ENCODE results near the gene CACNA2D4. TPM values are rescaled to one million over a fixed set of nuclear protein-coding genes. Genes with fewer than 3 reads are reported as not detected.

CACNA2D4 gene
- total and polyA plus RNA-seq, 8 donors: 0.60 to 3.1 (median 2.0) TPM

- Histone ChIP-seq H3K4me1 (no peaks in the 10 kb centered on the region), H3K4me3 (no peak overlapping the region), H3K27ac (no peak overlapping the region), H3K27me3 (no peaks in the 10 kb centered on the region), H3K36me3 (no peaks in the 10 kb centered on the region), H3K9me3 (no peaks in the 10 kb centered on the region)
- DNase-seq (no peak), ATAC-seq (no peak), FAIRE-seq (no peak)
- TF ChIP-seq CTCF (IDR thresholded peaks at IDR 0.05): no peak
- WGBS, 2 donors: 66 to 79% methylated on average over 11 of the region's 11 CpGs
- intact Hi-C loops (cut with DNase I): no loop called here
Measured at GRCh38 chr12:1858456-1858855, 60.0 kb downstream of the CACNA2D4 start.

GRCh38 chr12:1857821-1858220, 60.6 kb downstream of the CACNA2D4 start:
- FAIRE-seq: no peak
- H3K27me3 ChIP-seq: no peaks in the 10 kb centered on the region
- DNase-seq: no peak
- WGBS, 2 donors: 76 to 79% methylated on average over 7 of the region's 7 CpGs
- no peak overlapping the region for H3K4me3 ChIP-seq
- H3K4me1 ChIP-seq: no peaks in the 10 kb centered on the region
- no peak for TF ChIP-seq CTCF (IDR thresholded peaks at IDR 0.05)
- ATAC-seq: no peak
- H3K9me3 ChIP-seq: no peaks in the 10 kb centered on the region
- intact Hi-C loops (cut with DNase I): no loop called here
- no peaks in the 10 kb centered on the region for H3K36me3 ChIP-seq
- no peak overlapping the region for H3K27ac ChIP-seq

- WGBS, 2 donors: 37 to 39% methylated on average over 2 of the region's 2 CpGs
Measured at GRCh38 chr12:1857086-1857485, 61.4 kb downstream of the CACNA2D4 start.

GRCh38 chr12:1855241-1855640, 63.2 kb downstream of the CACNA2D4 start:
- no peaks in the 10 kb centered on the region for H3K36me3 ChIP-seq
- no peak overlapping the region for H3K4me3 ChIP-seq
- 60 to 65% methylated on average over 3 of the region's 3 CpGs for WGBS, 2 donors
- no peak overlapping the region for H3K27ac ChIP-seq
- no peaks in the 10 kb centered on the region for H3K9me3 ChIP-seq
- no peak for TF ChIP-seq CTCF (IDR thresholded peaks at IDR 0.05)
- intact Hi-C loops (cut with DNase I): no loop called here
- no peaks in the 10 kb centered on the region for H3K27me3 ChIP-seq
- no peak for DNase-seq
- no peak for FAIRE-seq
- no peak for ATAC-seq
- H3K4me1 ChIP-seq: no peaks in the 10 kb centered on the region

More at GRCh38 chr12:1857086-1857485, 61.4 kb downstream of the CACNA2D4 start:
- intact Hi-C loops (cut with DNase I): no loop called here
- ATAC-seq (no peak), DNase-seq (no peak), FAIRE-seq (no peak)
- no peaks in the 10 kb centered on the region for H3K36me3 ChIP-seq
- H3K27ac ChIP-seq: no peak overlapping the region
- no peaks in the 10 kb centered on the region for H3K9me3 ChIP-seq
- H3K4me1 ChIP-seq: no peaks in the 10 kb centered on the region
- H3K4me3 ChIP-seq: no peak overlapping the region
- TF ChIP-seq CTCF (IDR thresholded peaks at IDR 0.05): no peak
- no peaks in the 10 kb centered on the region for H3K27me3 ChIP-seq

GRCh38 chr12:1853716-1854115, 64.7 kb downstream of the CACNA2D4 start:
- no peak for DNase-seq
- Histone ChIP-seq H3K27ac (no peak overlapping the region), H3K27me3 (no peaks in the 10 kb centered on the region), H3K36me3 (no peaks in the 10 kb centered on the region), H3K4me1 (no peaks in the 10 kb centered on the region), H3K9me3 (no peaks in the 10 kb centered on the region), H3K4me3 (no peak overlapping the region)
- no peak for FAIRE-seq
- no peak for TF ChIP-seq CTCF (IDR thresholded peaks at IDR 0.05)
- intact Hi-C loops (cut with DNase I): no loop called here
- no peak for ATAC-seq
- WGBS, 2 donors: 80 to 88% methylated on average over 8 of the region's 8 CpGs
